ENCODE data around the gene TH. TPM values are rescaled to one million over a fixed set of nuclear protein-coding genes. Genes with fewer than 3 reads are reported as not detected.

TH gene
- total RNA-seq, result not detected in 2 replicates

DNA sequence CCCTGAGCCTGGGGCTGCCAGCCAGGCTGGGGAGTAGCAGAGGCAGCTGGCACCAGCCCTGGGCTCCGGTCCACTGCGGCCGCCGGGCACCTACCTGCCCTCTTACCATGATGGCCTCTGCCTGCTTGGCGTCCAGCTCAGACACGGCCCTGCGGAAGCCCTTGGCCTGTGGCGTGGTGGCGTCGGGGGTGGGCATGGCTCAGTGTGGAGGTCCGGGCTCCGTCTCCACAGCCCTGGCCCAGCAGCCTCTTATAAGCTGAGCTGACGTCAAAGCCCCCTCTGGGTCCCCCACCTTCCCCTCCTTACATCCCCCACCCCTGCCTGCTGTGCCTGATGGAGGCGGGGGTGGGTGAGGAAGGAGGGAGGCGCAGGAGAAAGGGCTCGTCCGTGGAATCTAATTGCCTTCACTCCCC is at the start of gene TH:
Gene TH (minus strand): TSS at position 225 of the 413 bp plus-strand sequence. CDS start 29 bp downstream, at position 196.

DNA sequence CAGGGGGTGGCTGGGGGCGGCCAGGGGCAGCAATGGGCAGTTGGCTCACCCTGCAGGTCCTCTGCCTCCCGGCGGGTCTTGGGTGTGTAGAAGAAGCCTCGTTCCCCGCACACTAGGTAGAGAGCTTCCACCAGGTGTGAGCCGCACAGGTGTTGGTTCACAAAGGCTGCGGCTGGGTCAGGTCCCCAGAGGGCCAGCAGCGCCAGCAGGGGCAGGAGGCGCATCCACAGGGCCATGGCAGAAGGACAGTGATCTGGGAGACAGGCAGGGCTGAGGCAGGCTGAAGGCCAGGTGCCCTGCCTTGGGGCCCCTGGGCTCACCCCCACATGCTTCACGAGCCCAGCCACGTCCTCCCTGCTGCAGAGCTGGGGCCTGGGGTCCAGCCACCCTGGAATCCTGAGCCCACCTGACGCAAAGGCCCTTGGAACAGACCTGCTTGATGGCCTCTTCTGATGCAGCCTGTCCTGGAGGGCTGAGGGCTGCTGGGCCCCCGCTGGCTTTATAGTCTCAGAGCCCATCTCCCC is 10.8 kb downstream of the TH start, which contains the start of gene INS:
Gene INS (minus strand): TSS at position 474 of the 524 bp plus-strand sequence. CDS start 238 bp downstream, at position 236.

DNA sequence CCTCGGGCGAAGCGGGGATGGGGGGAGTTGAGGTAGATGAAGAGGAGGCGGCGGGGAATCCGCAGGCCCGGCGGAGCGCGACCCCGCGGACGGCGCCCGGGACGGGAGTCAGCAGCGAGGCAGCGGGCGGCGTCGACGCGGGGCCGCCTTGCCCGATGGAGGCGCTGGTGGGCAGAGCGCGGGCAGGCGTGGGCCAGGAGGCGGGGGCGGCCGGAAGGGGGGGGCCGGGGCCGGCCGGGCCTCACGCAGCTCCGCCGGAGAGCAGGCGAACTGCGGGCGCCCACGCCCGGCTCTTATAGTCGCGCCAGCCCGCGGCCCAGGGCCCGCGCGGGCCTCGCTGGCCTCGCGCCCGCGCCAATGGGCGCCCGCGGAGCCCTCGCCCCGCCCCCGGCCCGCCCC is 32.5 kb downstream of the TH start, which contains the start of gene IGF2:
Gene IGF2 (minus strand): TSS at position 267 of the 399 bp plus-strand sequence. CDS start 3,866 bp downstream, outside the sequence.

Small RNAs within 50 kb of the gene (small RNA-seq; reads per million reads assigned to genes)
- gene MIR4686, result not detected
- gene MIR483, result not detected

Other genes with a start within 250 kb of the TH start
- gene MRPL23, start 224.5 kb downstream of the TH start, total RNA-seq, result 106 and 109 TPM in 2 replicates
- gene H19, start 174.0 kb downstream of the TH start, total RNA-seq, result 29.9 and 77.0 TPM in 2 replicates
- gene IGF2, start 32.4 kb downstream of the TH start, total RNA-seq, result 1.0 and 1.2 TPM in 2 replicates
- gene INS, start 10.6 kb downstream of the TH start, total RNA-seq, result not detected in 2 replicates
- not detected in 2 replicates for gene ASCL2, start 98.8 kb upstream of the TH start, total RNA-seq
- 0.26 and 0.43 TPM in 2 replicates for gene C11orf21, start 130.1 kb upstream of the TH start, total RNA-seq
- gene TSPAN32, start 130.2 kb upstream of the TH start, total RNA-seq, result 1.4 and 3.5 TPM in 2 replicates
- 262 and 264 TPM in 2 replicates for gene CD81, start 205.5 kb upstream of the TH start, total RNA-seq
- gene TSSC4, start 228.9 kb upstream of the TH start, total RNA-seq, result 24.0 and 30.1 TPM in 2 replicates

Measured in articular chondrocyte of knee joint (primary cell).